ENCODE measurements around the gene FNIP1.

The FNIP1 gene

DNA sequence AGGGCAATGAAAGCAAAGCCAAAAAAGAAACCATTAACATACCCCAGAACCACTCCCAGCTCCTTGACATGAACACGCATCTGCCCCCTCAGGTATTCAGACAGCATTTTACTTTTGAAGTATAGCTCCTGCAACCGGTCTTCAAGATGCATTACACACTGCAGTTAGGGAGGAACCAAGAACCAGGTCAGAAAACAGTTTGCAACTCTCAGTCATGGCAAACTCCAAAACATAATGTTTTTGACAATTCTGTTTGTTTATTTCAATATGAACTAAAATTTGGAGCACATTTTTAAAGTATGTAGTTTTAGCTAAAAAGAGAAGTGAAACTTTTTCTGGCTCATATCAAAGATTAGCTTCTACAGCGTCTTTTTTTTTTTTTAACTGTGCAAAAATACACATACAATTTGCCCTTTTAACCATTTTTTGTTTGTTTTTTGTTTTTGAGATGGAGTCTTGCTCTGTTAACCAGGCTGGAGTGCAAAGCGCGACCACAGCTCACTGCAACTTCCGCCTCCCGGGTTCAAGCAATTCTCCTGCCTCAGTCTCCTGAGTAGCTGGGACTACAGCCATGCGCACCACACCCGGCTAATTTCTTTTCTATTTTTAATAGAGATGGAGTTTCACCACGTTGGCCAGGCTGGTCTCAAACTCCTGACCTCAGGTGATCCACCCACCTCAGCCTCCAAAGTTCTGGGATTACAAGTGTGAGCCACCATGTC lies 149.6 kb downstream of the FNIP1 start:
- no peak for DNase-seq (ENCODE audit: extremely low read depth, low read depth)
- TF ChIP-seq, protein P1, sequence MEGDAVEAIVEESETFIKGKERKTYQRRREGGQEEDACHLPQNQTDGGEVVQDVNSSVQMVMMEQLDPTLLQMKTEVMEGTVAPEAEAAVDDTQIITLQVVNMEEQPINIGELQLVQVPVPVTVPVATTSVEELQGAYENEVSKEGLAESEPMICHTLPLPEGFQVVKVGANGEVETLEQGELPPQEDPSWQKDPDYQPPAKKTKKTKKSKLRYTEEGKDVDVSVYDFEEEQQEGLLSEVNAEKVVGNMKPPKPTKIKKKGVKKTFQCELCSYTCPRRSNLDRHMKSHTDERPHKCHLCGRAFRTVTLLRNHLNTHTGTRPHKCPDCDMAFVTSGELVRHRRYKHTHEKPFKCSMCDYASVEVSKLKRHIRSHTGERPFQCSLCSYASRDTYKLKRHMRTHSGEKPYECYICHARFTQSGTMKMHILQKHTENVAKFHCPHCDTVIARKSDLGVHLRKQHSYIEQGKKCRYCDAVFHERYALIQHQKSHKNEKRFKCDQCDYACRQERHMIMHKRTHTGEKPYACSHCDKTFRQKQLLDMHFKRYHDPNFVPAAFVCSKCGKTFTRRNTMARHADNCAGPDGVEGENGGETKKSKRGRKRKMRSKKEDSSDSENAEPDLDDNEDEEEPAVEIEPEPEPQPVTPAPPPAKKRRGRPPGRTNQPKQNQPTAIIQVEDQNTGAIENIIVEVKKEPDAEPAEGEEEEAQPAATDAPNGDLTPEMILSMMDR (IDR thresholded peaks at IDR 0.05; ENCODE audit: low read depth, low read length), result no peak

DNA sequence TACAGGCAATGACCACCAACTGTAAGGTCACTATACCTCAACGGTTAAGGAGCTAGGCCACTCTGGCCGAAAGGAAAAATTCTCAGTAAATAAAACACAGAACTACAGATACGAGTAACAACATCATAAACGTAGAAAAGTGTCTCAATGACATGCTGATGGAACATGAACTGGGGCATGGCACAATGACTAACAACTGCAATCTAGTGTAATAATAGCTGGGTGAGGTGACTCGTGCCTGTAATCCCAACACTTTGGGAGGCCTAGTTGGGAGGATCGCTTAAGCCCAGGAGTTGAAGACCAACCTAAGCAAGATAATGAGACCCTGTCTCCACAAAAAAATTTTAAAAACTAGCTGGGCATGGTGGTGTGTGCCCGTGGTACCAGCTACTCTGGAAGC lies 152.0 kb downstream of the FNIP1 start:
- DNase-seq (ENCODE audit: extremely low read depth, low read depth), result no peak
- TF ChIP-seq, protein P1 (IDR thresholded peaks at IDR 0.05; ENCODE audit: low read depth, low read length), result no peak

DNA sequence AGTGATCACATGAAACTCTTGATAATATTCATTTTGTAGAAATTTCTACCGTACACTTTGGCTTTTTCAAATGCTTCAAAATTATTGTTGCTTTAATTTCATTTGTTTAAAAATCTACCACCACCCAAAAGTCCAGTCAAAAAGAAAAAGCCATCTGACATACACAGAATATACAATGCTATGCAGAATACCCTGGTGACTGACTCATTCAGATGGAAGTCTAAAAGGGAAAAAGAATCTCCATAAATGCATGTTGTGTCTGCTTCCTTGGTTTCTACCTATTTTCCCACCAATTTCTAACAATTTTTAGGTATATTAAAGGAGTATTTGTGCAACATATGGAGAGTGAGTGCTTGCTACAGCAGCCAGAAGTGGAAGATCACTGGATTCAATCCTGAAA lies 152.4 kb downstream of the FNIP1 start:
- TF ChIP-seq, protein P1 (IDR thresholded peaks at IDR 0.05; ENCODE audit: low read depth, low read length), result no peak
- DNase-seq (ENCODE audit: extremely low read depth, low read depth), result no peak

DNA sequence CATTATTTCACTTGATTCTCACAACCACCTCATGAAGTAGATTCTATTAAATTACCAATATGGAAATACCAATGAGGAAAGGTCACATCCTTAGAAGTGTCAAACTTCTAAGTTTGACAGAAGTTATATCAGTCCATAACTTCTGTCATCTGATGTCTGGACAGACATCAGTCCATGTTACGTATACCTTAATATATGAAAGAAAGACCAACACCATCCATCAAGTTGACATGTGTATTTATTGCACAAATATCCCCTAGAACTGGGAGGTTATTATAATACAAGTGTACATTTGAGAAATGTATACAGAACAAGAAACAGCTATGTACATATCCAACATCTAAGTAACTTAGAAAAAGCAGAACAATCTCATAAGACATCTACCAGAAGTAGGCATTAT lies 155.3 kb downstream of the FNIP1 start:
- TF ChIP-seq, protein P1 (IDR thresholded peaks at IDR 0.05; ENCODE audit: low read depth, low read length), result no peak
- DNase-seq (ENCODE audit: extremely low read depth, low read depth), result no peak

DNA sequence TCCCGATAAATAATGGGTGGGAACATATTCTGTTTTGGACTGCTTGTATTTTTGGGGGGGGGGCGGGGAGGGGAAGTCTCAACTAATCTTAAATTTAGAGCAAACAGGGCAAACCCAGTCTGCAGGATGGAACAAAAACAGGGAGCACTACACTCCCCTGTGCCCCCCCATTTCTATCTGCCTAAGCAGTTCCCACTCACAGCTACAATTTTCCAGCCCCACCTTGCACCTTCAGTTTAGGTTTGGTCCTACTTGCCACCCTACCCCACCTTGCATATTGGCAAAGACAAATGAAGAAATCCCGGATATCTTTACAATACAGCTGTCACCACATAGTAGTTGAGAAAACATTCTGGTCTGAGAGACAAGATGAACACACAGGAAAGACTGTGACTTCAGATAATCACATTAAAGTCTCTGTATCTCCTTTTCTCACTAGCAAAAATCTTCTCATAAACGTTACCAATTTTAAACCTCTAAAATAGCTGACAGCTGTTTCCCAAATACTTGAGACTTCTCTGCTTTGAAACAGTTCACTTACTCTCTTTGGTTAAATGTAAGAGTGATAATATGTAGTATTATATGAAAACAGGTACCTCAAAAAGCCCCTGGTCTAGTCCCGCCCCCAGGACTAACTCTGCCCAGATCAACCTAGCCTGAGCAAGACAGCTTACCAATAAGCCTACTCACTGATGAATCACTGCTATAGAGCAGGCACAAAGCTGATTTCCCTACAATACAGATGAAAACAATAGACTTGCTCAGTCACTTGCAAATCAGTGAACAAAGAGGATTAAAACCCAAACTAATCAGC lies 156.6 kb downstream of the FNIP1 start:
- TF ChIP-seq, protein P1 (IDR thresholded peaks at IDR 0.05; ENCODE audit: low read depth, low read length), result no peak
- DNase-seq (ENCODE audit: extremely low read depth, low read depth), result no peak

DNA sequence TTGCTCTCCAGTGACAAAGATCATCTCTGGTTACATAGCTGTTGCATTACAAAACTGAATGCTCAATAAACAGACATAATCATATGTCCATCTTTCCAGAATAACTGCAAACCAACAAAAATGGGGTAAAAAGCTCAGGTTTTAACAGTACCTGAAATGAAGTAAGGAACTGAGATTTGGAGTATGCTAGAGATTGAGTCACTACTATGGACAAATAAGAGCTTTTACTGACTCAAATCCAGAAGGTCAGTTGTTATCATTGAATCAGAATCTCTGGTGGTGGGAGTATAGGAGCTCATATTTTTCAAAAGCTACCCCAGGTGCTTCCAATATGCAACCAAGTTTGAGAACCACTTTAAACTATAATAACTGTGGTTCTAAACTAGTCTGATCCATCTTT lies 157.7 kb downstream of the FNIP1 start:
- TF ChIP-seq, protein P1 (IDR thresholded peaks at IDR 0.05; ENCODE audit: low read depth, low read length), result no peak
- no peak for DNase-seq (ENCODE audit: extremely low read depth, low read depth)

DNA sequence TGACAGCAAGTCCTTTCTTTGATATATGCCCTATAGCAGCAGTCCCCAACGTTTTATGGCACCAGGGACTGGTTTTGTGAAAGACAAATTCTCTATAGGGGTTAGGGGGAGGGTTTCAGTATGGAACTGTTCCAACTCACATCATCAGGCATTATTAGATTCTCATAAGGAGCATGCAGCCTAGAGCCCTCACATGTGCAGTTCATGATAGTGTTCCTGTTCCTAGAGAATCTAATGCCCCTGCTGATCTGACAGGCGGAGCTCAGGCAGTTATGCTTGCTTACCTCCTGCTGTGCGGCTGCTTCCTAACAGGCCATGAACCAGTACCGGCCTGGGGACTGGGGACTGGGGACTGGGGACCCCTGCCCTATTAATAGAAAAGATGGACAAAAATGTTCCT lies 159.1 kb downstream of the FNIP1 start:
- no peak for DNase-seq (ENCODE audit: extremely low read depth, low read depth)

More for the DNA sequence above, 159.1 kb downstream of the FNIP1 start:
- TF ChIP-seq, protein P1 (IDR thresholded peaks at IDR 0.05; ENCODE audit: low read depth, low read length), result no peak
